T1000 (cell line): ENCODE data around the gene TMOD1.

Source experiments
- DNase-seq: peaks from one replicate; lab custom pipeline; 2025; ENCODE audit warnings: mixed read lengths; lab: John Stamatoyannopoulos, UW

The TMOD1 gene

DNA sequence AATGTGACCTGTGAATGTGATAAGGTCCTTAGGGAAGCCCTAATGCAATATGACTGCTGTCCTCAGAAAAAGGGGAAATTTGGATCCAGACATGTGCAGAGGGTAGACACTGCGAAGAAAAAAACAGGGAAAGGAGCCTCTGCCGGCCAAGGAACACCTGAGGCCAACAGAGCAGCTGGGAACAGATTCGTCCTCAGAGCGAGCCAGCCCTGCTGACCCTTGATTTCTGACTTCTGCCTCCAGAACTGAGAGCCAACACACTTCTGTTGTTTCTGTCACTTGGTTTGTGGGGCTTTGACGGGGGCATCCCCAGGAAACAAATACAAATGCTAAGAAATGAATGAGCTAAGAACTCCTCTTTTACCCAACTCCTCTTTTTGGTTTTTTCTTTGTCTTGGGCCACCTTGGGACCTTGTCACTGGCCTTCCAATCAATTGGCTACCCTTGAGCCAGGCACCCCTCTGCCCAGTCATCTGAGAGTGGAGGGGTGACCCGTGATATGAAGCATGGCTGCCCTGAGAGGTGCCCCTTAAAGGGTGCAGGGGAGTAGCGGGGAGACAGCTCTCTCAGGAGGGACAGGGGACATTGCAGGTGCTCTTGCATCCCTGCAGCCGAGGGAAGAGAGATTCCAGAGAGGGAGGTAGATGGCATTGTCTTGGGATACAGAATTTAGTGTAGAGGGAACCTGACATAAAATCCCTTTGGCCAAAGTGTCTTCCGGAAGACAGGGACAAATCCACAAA, 16.9 kb downstream of the TMOD1 start:
- DNase-seq = no peak

DNA sequence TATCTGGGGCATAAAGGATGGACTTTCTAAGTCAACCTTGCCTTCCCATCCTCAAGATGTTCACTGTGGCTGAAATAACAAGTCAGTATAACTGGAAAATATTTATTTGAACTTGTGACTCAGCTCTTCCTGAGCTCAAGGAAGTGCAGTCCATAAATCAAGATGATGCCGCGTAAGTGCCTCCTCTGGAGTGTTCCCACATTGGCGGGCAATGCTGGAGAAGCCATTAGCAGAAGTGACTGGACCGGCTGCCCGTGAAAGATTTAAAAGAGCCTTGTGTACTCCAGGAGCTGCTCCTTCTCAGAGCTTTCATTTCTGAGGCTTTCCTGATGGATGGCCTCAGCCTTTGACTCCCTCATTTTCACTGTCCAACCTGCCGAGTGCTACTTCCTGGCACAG, 17.4 kb downstream of the TMOD1 start:
- DNase-seq = peak; percentile 13

DNA sequence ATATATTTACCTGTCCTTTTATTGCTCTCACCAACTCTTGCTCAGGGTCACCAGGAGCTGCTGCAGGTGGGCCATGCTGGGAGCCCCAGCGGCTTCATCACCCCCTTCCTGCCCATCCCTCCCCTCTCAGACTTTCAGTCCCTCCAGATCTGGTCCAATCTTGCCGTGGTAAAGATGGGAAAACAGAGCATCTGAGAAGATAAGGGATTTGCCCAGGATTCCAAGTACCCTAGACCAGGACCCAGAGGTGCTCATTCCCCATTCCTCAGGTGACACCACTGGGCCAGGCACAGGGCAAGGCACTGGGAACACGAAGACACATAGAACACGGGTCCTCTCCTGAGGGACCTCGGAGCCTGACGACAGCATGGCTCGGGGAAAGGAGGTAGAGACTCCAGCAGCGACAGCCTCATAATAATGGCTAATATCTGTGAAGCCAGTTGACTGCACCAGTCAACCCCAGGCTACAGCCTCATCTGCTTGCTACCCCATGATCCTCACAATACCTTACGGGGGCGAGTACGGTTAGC, 18.0 kb downstream of the TMOD1 start:
- no peak for DNase-seq

DNA sequence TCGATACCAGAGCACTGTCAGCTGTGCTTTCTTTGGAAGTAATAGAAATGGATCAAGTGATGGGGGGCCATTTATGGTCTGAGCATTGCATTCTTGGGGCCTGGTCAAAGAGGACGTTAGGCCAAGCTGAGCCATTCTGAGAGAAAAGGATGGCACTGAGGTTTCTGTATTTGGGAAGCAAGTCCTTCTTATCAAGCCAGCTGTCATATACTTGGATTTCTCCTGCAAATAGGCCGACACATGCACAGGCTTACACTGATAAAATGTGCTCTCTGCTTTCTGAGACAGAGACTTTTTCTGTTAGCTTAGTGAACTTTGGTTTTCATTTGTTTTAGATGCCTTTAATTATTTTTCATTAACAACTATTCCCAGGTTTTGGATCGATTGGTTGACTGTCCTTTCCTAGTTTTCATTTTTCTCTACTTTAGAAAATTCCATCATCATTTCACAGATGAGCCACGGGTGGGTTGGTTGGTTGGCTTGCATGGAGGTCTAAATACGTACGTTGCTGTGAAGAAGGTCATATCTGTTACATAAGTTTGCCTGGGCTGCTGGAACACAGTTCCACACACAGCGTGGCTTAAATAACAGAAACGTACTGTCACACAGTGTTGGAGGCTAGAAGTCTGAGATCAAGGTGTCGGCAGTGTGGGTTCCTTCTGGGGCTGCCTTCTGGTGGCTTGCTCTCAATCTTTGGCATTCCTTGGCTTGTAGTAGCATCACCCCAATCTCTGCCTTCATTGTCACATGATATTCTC, 20.3 kb downstream of the TMOD1 start:
- no peak for DNase-seq

DNA sequence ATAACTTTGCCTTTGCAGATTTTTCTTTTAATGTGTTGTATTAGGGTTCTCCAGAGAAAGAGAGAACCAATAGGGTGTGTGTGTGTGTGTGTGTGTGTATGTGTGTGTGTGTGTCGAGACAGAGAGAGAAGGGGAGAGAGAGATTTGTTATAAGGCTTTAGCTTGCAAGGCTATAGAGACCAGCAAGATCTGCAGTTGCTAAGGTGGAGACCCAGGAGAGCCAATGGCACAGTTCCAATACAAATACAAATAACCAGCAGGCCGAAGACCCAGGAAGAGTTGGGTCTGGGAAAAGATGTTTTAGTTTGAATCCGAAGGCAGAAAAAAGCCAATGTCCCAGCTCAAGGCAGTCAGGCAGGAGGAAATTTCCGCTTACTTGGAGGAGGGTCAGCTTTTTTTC, 23.0 kb downstream of the TMOD1 start:
- no peak for DNase-seq

DNA sequence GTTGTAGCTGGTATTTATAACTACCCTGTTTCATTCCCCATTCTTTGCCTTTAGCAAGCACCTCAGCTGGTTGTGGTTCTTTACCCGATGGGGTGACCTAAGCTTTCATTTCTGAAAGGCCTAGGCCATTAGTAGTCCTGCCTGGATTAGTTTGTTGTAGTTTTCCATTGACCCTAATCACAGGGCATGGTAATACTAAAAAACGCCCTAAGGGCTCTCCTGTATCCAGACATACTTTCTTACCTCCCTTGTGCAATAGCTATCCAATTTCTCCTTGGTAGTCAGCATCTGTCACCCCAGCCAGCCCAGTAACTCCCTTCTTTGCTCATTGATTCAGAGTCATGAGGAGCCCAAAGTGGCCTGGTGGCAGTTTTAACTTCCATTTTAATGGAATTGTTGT, 24.0 kb downstream of the TMOD1 start:
- DNase-seq = peak; percentile 60

DNA sequence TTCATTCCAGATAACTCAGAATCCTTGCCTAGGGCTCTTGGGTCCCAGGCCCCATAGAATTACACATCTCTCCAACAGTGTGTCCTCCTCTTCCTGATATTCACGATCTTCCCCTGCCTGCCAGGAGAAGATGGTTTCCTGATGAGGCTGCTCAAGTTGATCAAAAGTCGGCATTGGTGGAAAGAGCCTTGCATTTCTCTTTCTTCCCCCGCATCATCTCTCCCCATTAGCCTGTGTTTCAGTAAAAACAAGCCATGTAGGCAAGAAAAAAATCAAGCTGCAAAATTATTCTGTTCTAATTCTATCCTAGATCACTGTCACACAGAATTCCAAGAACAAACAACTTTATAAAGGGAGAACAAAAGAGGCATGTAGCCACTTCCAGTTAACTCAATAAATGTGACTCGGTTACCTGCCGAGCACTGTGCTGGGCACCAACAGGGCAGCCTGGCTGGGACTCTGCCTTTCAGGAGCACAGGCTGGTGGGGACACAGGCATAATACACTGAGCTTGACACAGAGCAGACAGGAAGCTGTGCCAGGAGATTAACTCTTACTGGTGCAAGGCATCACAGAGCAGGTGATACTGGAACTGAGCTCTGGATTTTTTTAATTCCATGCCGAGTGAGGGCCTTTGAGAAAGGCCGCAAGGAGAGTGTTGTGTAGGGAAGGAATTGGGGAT, 25.6 kb downstream of the TMOD1 start:
- no peak for DNase-seq

DNA sequence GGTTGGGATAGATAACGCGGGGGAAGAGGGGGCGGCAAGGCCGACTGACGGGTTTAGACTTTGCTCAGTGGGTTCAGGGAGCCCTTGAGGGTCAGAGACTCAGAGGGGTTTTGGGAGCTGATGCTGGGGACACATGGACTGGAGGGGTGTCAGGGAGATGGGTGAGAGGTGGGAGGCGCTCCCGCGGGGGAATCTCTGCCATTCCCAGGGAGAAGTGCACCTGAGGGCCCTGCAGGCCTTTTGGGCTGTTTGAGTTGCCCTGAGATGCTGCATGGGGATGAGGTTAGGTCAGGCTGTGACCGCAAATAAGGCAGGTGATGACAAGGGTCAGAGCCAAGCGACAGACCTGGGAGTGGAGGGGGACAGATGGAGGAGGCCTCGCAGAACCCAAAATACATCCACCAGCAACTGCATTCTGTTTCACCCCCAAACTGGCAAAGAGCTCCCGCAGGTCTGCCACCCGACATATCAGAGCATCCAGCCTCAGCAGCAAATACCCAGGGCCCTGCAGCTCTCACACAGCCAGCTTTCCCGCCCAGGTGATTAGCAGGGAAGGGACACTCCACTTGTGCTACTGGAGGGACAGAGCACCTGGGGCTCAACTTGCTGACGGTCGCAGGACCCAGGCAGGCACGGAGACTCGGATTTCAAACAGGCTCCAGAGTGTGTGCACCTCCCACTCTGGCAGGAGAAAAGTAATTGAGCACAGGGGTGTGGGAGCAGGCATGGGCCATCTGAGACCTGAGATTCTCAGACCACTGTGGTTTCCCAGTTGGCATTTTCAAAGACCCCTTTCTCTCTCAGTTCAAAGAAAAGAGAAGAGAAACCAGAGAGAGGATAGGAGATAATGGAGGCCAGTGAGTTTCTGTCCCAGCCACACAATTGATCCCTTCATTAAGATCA, 26.4 kb downstream of the TMOD1 start:
- DNase-seq = no peak

DNA sequence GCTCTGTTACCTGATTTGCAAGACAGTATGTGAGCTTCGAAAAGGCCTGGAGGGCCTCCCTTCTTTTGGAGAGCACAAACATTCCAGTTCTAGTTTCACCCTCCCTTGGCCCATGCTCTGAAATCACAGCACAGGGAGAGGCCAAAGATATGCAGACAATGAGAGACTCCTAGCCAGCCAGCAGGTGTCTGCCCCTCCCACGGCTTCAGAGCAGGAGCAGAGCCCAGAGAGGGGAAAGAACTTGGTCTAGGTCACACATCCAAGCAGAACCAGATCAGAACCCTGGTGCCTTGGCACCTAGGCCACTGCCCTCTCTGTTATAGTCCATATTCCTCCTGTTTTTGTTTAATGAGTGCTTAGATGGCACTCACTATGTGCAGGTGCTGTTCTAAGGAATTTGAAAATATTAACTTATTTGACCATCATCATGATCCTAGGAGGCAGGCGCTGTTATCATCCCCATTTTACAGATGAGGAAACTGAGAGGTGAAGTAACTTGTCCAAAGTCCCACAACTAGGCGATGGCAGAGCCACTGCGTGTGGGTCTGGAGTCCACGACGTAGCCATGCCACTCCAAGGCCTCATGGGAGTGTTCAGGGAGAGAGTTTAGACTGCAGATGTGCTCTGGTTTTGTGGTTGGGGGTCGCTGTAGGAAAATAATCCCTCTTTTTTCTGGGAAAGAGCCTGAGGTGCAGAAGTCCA, 27.2 kb downstream of the TMOD1 start:
- no peak for DNase-seq

DNA sequence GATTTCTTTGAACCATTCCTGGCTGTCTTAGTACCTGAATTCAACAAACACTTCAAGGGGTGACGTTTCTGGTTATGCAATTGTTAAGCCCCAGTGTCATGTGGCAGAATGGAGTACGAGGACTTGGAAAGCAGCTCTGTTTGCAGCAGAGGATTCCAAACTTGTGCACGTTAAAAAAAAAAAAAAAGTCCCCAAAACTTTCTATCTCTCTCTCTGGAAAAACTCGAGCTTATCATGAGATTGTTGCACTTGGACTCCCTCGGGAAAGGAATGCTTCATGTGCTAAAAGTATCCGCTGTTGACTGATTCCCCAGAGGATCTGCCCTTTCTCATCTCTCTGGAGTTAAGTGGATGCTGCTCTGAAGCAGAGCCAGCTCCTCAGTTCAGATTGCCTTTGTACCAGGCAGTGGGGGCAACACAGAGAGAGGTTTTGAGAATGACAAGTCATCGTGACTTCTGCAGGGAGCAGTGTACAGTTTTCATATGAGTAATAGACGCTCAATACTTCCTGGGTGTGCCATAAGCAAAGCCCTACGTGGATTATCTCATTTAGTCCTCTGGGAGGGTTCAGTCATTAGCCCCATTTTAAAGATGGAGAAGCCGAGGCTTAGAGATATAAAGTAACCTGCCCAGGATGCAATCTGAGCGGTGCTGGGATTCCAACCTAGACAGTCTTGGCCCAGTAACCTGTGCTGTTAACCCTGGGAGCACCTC, 28.1 kb downstream of the TMOD1 start:
- no peak for DNase-seq

DNA sequence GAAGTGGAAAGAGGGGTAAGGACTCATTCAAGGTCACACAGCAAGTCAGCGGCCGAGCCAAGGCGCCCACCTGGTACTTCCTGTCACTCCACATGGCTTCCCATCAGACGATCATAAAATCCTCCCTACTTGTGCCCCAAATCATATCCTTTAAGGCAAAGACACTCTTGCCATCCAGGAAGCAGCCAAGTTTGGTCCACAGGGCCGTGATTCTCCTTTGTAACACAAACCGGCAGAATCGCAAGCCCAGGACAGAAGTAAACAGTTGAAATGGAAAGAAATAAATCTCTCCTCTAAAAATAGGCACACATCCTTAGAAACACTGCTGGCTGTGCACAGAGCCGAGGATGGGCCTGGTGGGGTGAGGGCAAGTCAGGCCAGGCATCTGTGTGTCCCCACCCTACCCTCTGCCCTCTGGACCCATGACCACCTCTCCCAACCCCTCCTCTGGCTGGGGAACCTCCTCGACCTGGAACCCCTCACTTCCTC, 30.5 kb downstream of the TMOD1 start:
- no peak for DNase-seq

DNA sequence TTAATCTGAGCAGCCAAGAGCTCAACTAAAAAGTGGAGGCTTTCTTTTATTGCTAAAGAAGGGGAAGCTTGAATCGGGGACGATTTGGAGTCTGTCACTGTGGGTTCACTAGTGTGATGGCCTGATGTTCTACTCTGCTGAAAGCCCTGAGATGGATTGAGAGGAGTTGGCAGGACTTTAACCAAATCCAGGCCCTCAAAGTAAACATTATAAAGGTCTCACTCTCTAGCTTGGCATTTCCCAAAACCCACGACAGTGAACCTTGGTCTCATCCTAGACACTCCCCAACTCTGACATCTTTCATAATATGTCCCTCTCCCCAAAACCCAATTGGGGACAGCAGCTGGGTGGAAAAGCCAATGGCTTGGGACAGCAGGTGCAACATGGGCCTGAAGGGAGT, 32.7 kb downstream of the TMOD1 start:
- no peak for DNase-seq

DNA sequence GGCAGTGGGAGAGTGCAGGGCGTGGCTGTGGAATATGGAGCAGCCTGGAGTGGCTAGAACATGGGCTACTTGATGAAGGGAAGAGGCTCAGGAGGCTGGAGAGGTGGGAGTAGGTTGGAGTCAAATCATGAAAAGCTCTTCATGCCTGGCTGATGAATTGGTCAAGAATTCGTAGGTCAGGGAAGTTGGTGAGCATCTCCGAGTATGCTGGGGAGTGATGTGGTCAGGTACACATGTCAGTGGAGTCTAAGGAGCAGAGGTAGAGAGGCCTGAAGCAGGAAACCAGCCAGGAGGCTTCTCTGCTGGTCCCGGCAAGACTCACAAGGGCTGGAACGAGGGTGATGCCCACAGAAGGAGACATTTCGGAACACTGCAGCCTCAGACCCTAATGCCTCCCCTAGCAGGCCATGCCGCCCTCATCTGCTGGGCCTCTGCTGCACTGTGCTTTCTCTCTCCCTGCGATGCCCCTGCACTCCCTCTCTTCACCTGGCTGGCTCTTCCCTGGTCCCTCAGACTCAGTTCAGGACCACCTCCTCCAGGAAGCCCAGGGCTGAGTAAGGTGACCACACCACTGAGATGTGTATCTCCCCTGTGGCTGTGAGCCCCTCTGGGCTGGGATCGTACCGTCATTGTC, 33.6 kb downstream of the TMOD1 start:
- DNase-seq = no peak

DNA sequence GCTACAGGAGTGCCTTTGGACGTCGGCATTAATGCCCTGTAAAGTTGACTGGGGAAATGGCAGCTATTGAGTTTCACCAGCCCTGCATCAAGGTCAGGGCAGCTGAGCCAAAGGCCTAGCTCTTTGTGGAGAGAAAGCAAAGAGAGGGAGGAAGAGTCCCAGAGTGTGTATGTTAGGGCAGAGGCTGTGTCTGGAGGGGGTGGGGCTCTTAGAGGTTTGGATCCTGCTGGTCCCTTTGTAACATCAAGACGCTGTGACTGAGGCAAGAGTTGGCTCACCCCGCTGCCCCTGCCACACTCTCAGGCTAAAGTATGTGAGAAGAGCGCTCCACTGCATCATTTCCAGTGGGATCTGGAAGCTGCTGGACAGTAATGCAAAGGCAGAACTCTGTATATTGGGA, 34.3 kb downstream of the TMOD1 start:
- DNase-seq = no peak

DNA sequence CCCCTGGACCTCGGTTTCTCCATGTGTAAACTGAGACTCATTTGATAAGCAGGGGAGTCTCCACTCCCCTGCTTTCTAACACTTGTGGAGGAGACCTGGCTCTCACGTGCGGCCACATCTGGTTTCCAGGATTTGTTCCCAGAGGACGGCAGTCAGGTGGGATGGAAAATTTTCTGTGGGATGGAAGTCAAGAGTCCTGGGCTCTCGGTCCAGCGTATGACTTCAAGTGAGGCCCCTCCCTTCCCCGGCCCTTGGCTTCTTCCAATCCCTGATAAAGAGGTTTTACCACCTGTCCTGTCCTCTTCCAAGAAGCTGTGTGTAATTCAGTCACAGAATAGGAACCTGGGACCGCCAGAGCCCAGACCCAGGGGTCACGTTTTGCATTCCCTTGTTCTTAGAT, 35.0 kb downstream of the TMOD1 start:
- no peak for DNase-seq

DNA sequence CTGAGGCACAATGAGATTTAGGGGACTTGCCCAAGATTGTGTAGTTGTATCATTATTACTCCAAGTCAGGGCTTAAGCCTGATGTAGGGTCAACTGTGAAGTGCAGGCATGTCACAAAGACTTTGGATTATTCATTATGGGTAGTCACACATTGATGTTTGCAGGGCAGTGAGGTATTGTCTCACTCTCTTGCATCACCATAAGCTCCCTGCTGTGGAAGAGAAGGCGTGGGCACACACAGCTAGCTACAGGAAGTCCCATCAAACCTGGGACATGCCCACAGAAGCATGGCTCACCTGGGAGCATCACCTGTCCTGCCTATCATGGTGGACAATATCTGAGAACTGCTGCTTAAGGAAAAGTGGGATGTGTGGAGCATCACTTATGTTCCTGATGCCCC, 42.1 kb downstream of the TMOD1 start:
- no peak for DNase-seq

DNA sequence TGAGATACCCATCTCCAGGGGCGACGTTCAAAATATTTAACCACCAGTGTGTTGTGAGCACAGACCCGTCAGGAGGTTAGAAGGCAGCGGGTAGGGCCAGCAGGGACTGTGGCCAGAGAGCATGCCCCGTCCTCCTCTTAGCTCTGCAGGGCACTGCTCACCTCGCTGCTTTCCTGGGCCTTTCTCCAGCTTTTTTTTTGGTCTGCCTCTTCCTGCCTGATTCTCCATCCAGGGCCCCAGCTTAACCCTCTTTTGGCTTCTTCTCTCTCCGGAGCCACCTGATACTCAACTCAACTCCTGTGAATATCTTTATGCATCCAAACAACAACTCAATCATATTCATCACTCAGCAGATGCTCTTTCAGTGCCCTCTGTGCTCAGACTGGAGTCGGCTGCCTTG, 44.0 kb downstream of the TMOD1 start:
- DNase-seq = no peak

DNA sequence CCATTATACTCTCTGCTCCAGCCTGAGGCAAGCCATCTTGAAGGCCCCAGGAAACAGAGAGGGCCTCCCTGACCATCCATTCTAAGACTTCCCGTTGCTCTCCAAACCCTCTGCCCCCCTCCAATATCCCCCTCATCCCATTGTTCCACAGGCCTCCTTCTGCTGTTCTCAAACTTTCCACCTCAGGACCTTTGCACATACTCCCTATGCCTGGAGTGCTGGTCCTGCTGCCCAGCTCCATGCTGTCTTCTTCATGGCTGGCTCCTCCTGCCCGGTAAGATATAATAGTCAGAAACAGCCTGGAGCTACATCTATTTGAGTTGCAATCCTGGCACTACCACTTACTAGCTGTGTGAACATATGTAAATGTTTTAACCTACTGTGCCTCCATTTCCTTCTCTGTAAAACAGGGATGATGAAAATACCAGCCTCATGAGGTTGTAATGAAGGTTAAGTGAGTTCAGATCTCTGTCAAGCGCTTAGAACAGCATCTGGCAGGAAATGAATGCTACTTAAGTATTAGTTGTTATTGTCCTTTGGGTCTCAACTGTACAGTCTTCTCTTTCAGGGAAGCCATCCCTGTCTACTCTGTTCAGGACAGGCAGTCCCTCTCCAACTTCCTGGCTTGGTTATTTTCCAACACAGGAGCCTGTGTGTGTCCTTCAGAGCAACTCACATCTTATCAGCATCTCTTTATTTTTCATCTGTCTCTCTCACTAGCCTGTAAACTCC, 45.8 kb downstream of the TMOD1 start:
- no peak for DNase-seq

DNA sequence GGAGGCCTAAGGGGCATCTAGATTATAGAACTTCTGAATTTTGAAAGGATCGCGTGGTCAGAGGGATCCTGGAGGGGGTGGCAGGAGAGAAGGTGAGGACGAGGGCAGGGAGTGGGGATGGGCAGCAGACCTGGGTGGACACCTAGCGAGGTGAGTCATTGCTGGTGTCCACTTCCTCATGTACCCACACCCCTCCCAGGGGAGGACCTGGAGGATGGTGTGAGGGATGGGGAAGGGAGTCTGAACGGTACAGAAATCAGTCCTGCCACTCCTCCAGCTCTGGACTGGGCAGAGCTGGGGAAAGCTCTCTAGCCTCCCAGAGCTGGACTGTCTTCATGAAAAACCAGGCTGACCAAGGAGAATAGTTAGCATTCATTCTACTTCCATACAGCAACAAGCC, 46.9 kb downstream of the TMOD1 start:
- DNase-seq = no peak
